GM12865 (cell line): Measurements from ENCODE around the gene DNHD1.

ENCODE experiments used
- DNase-seq: peaks from one replicate; pipeline ENCODE4 v3.0.0; 2010; ENCODE audit warnings: low read depth
- H3K4me3 ChIP-seq: 2 replicates; pipeline ENCODE4 v1.5.1; 2011; ENCODE audit warnings: mild to moderate bottlenecking, low read depth, low read length, control low read depth
- CTCF ChIP-seq: IDR thresholded peaks from 2 replicates; pipeline ENCODE4 v1.5.1; 2011; ENCODE audit warnings: low read length, control low read depth, low read depth, inconsistent platforms; ENCODE audit not compliant: insufficient read depth; ENCODE audit errors: missing control alignments

The DNHD1 gene

GRCh38 chr11:6565325-6565724 is 68.2 kb downstream of the DNHD1 start:
- TF ChIP-seq CTCF: no peak
- no peak overlapping the region for H3K4me3 ChIP-seq
- no peak for DNase-seq

GRCh38 chr11:6565988-6566703 is 69.1 kb downstream of the DNHD1 start:
- TF ChIP-seq CTCF: no peak
- no peak for DNase-seq
- no peak overlapping the region for H3K4me3 ChIP-seq

- no peak for TF ChIP-seq CTCF
- H3K4me3 ChIP-seq: no peak overlapping the region
- no peak for DNase-seq
These were observed 69.8 kb downstream of the DNHD1 start for GRCh38 chr11:6566704-6567370.

- TF ChIP-seq CTCF: no peak
- H3K4me3 ChIP-seq: no peak overlapping the region
- DNase-seq: no peak
These were observed 70.3 kb downstream of the DNHD1 start for GRCh38 chr11:6567371-6567745.

GRCh38 chr11:6568191-6568918 is 71.3 kb downstream of the DNHD1 start:
- no peak for DNase-seq
- no peak for TF ChIP-seq CTCF
- no peak overlapping the region for H3K4me3 ChIP-seq

- DNase-seq: no peak
- no peak for TF ChIP-seq CTCF
- no peak overlapping the region for H3K4me3 ChIP-seq
These were observed 72.6 kb downstream of the DNHD1 start for GRCh38 chr11:6569706-6570105.
